H9 (cell line): ENCODE results near the gene CYBA. TPM values are rescaled to one million over a fixed set of nuclear protein-coding genes. Genes with fewer than 3 reads are reported as not detected.

Experiments
- DNase-seq: peaks from one replicate; pipeline ENCODE4 v3.0.0-alpha.2; 2017
- H2AFZ ChIP-seq: one replicate; pipeline ENCODE4 v1.6.1; 2013; ENCODE audit warnings: mild to moderate bottlenecking, low read length, control low read depth, moderate library complexity
- H2AK5ac ChIP-seq: 2 replicates; pipeline ENCODE4 v1.6.1; 2013; ENCODE audit warnings: low read length, control low read depth, mixed read lengths; ENCODE audit not compliant: insufficient read length
- H2BK120ac ChIP-seq: one replicate; pipeline ENCODE4 v1.6.1; 2013; ENCODE audit warnings: low read depth, mild to moderate bottlenecking, low read length, control low read depth, inconsistent platforms; ENCODE audit not compliant: poor library complexity, severe bottlenecking
- H2BK12ac ChIP-seq: 2 replicates; pipeline ENCODE4 v1.6.1; 2013; ENCODE audit warnings: low read length, control low read depth, mixed read lengths, low read depth; ENCODE audit not compliant: insufficient read length
- H2BK15ac ChIP-seq: 2 replicates; pipeline ENCODE4 v1.6.1; 2013; ENCODE audit warnings: low read depth, low read length, control low read depth
- H2BK20ac ChIP-seq: one replicate; pipeline ENCODE4 v1.6.1; 2013; ENCODE audit warnings: low read depth, mild to moderate bottlenecking, low read length, control low read depth, inconsistent platforms; ENCODE audit not compliant: poor library complexity, severe bottlenecking
- H2BK5ac ChIP-seq: 2 replicates; pipeline ENCODE4 v1.6.1; 2013; ENCODE audit warnings: low read length, control low read depth, mixed read lengths; ENCODE audit not compliant: insufficient read length
- H3K14ac ChIP-seq: 2 replicates; pipeline ENCODE4 v1.6.1; 2013; ENCODE audit warnings: low read length, control low read depth; ENCODE audit not compliant: insufficient read depth
- H3K18ac ChIP-seq: 2 replicates; pipeline ENCODE4 v1.6.1; 2013; ENCODE audit warnings: low read depth, mild to moderate bottlenecking, mixed read lengths, low read length, control low read depth; ENCODE audit not compliant: insufficient read length
- H3K23ac ChIP-seq: 2 replicates; pipeline ENCODE4 v1.6.1; 2013; ENCODE audit warnings: low read length, control low read depth, mixed read lengths, low read depth; ENCODE audit not compliant: insufficient read length
- H3K23me2 ChIP-seq: 2 replicates; pipeline ENCODE4 v1.6.1; 2013; ENCODE audit warnings: low read depth, mild to moderate bottlenecking, mixed read lengths, low read length, control low read depth; ENCODE audit not compliant: insufficient read length, poor library complexity, severe bottlenecking
- H3K27ac ChIP-seq: 2 replicates; pipeline ENCODE4 v1.5.1; 2013; ENCODE audit warnings: low read length, control low read depth, mixed read lengths, low read depth; ENCODE audit not compliant: insufficient read length
- H3K27me3 ChIP-seq: 2 replicates; pipeline ENCODE4 v1.6.1; 2013; ENCODE audit warnings: low read length, control low read depth, inconsistent platforms; ENCODE audit not compliant: insufficient read depth
- H3K4ac ChIP-seq: 2 replicates; pipeline ENCODE4 v1.6.1; 2013; ENCODE audit warnings: low read depth, mild to moderate bottlenecking, control low read depth, inconsistent platforms, low read length, moderate library complexity
- H3K4me1 ChIP-seq: 2 replicates; pipeline ENCODE4 v1.6.1; 2013; ENCODE audit warnings: low read length, control low read depth, inconsistent platforms; ENCODE audit not compliant: insufficient read depth
- H3K4me2 ChIP-seq: 2 replicates; pipeline ENCODE4 v1.6.1; 2013; ENCODE audit warnings: low read length, control low read depth, mixed read lengths; ENCODE audit not compliant: insufficient read length, insufficient read depth
- H3K56ac ChIP-seq: 2 replicates; pipeline ENCODE4 v1.6.1; 2013; ENCODE audit warnings: low read depth, mild to moderate bottlenecking, mixed read lengths, low read length, control low read depth; ENCODE audit not compliant: insufficient read length
- H3K79me1 ChIP-seq: 2 replicates; pipeline ENCODE4 v1.6.1; 2013; ENCODE audit warnings: low read depth, mild to moderate bottlenecking, moderate library complexity, low read length, control low read depth, inconsistent platforms; ENCODE audit not compliant: insufficient read depth, poor library complexity, severe bottlenecking
- H3K79me2 ChIP-seq: 2 replicates; pipeline ENCODE4 v1.6.1; 2013; ENCODE audit warnings: low read length, control low read depth, inconsistent platforms; ENCODE audit not compliant: insufficient read depth
- H3K9ac ChIP-seq: 2 replicates; pipeline ENCODE4 v1.6.1; 2013; ENCODE audit warnings: low read length, control low read depth, mixed read lengths; ENCODE audit not compliant: insufficient read length; ENCODE audit errors: extremely low read depth
- H3K9me3 ChIP-seq: one replicate; pipeline ENCODE4 v1.6.1; 2013; ENCODE audit warnings: low read depth, low read length, inconsistent platforms; ENCODE audit not compliant: control insufficient read depth
- H3T11ph ChIP-seq: one replicate; pipeline ENCODE4 v1.6.1; 2013; ENCODE audit warnings: mild to moderate bottlenecking, low read length, control low read depth, inconsistent platforms
- H4K20me1 ChIP-seq: one replicate; pipeline ENCODE4 v1.6.1; 2013; ENCODE audit not compliant: control insufficient read depth, insufficient read length, insufficient read depth
- H4K5ac ChIP-seq: 2 replicates; pipeline ENCODE4 v1.6.1; 2013; ENCODE audit warnings: low read depth, mild to moderate bottlenecking, mixed read lengths, low read length, control low read depth; ENCODE audit not compliant: insufficient read length
- H4K8ac ChIP-seq: replicated peaks from 2 replicates; pipeline ENCODE4 v1.6.1; 2013; ENCODE audit warnings: low read length, control low read depth, mixed read lengths, low read depth; ENCODE audit not compliant: insufficient read length
- H4K91ac ChIP-seq: 2 replicates; pipeline ENCODE4 v1.6.1; 2013; ENCODE audit warnings: low read depth, mild to moderate bottlenecking, moderate library complexity, mixed read lengths, low read length, control low read depth; ENCODE audit not compliant: insufficient read length
- H3K27ac Mint-ChIP-seq, 3 experiments: 2 replicates in 2 of 3; 3 replicates in 1 of 3; pipeline ENCODE4 v1.8.0; 2020 to 2021; ENCODE audit warnings: mixed read lengths in 3 of 3, mild to moderate bottlenecking in 1 of 3, moderate library complexity in 1 of 3
- H3K27me3 Mint-ChIP-seq: 2 replicates; pipeline ENCODE4 v1.8.0; 2021; ENCODE audit warnings: low read depth, mild to moderate bottlenecking, moderate library complexity, mixed read lengths
- H3K36me3 Mint-ChIP-seq, 3 experiments: 2 replicates in 2 of 3; 3 replicates in 1 of 3; pipeline ENCODE4 v1.8.0; 2020 to 2021; ENCODE audit warnings: low read depth in 3 of 3, mixed read lengths in 3 of 3; ENCODE audit not compliant: insufficient read depth in 1 of 3
- H3K4me1 Mint-ChIP-seq, 2 experiments: 2 replicates each; pipeline ENCODE4 v1.8.0; 2020; ENCODE audit warnings: mixed read lengths in 2 of 2
- H3K4me3 Mint-ChIP-seq, 2 experiments: 2 replicates in 1 of 2; 3 replicates in 1 of 2; pipeline ENCODE4 v1.8.0; 2020 to 2021; ENCODE audit warnings: mild to moderate bottlenecking in 2 of 2, mixed read lengths in 2 of 2, moderate library complexity in 1 of 2
- H3K9me3 Mint-ChIP-seq, 2 experiments: 2 replicates in 1 of 2; 3 replicates in 1 of 2; pipeline ENCODE4 v1.8.0; 2020; ENCODE audit warnings: mild to moderate bottlenecking in 2 of 2, mixed read lengths in 2 of 2, moderate library complexity in 1 of 2
- CTCF ChIP-seq: fragments of 200-600 bp; sonication (generic); conservative IDR thresholded peaks from 3 replicates; pipeline ENCODE4 v1.8.0; 2021; ENCODE audit warnings: antibody characterized with exemption, mild to moderate bottlenecking
- WGBS: extraction: QIAGEN DNeasy Blood & Tissue Kit; methylation state at CpG from one replicate; pipeline ENCODE4 v1.1.7; 2013; ENCODE audit warnings: missing lambda C conversion rate, low lambda C conversion rate, mixed read lengths; ENCODE audit not compliant: insufficient read length; ENCODE audit errors: extremely low coverage; 5-methylcytosine and 5-hydroxymethylcytosine counted together
- total RNA-seq: library from RNA; stranded (reverse); gene quantifications from 2 replicates; pipeline ENCODE4 v1.2.1, GENCODE V29; 2021

The CYBA gene
- total RNA-seq, 1 experiment from 2014 or later = 153 TPM

- no peak overlapping the region for H4K8ac ChIP-seq
- H2BK120ac ChIP-seq = no peak overlapping the region
- no peaks in the 10 kb centered on the region for H3K4me1 ChIP-seq
- no peak overlapping the region for H2AK5ac ChIP-seq
- no peaks in the 10 kb centered on the region for H3K79me2 ChIP-seq
- H3K36me3 Mint-ChIP-seq = peaks cover 2 to 15% (median 14%) of the 10 kb centered on the region in 3 experiments; a peak in 5 of 7 replicates
- H3T11ph ChIP-seq = no peak overlapping the region
- no peak overlapping the region for H3K23ac ChIP-seq
- H2BK12ac ChIP-seq = no peak overlapping the region
- no peak overlapping the region for H3K56ac ChIP-seq
- H3K9me3 Mint-ChIP-seq = no peaks in the 10 kb centered on the region
- no CpG with 5 or more reads among the region's 16 CpGs for WGBS
- H3K18ac ChIP-seq = no peak overlapping the region
- no peaks in the 10 kb centered on the region for H4K20me1 ChIP-seq
- H3K14ac ChIP-seq = no peak overlapping the region
- H3K4me1 Mint-ChIP-seq = peaks cover under 1 to 4% of the 10 kb centered on the region in 2 experiments; a peak in 2 of 4 replicates
- no peak overlapping the region for H4K91ac ChIP-seq
- no peak for TF ChIP-seq CTCF
- no peak overlapping the region for H3K4ac ChIP-seq
- peaks cover 3% of the 10 kb centered on the region for H3K23me2 ChIP-seq
- H2BK5ac ChIP-seq = no peak overlapping the region
- no peak overlapping the region for H4K5ac ChIP-seq
- H3K27me3 Mint-ChIP-seq = no peaks in the 10 kb centered on the region
- DNase-seq = no peak
- H3K79me1 ChIP-seq = peaks cover 4% of the 10 kb centered on the region
- no peak overlapping the region for H3K27ac Mint-ChIP-seq
- no peak overlapping the region for H2BK20ac ChIP-seq
- no peak overlapping the region for H3K4me3 Mint-ChIP-seq
- no peak overlapping the region for H3K4me2 ChIP-seq
- no peaks in the 10 kb centered on the region for H3K27me3 ChIP-seq
- H3K9ac ChIP-seq = no peak overlapping the region
- H3K27ac ChIP-seq = no peak overlapping the region
- H2BK15ac ChIP-seq = no peak overlapping the region
- H2AFZ ChIP-seq = no peak overlapping the region
- H3K9me3 ChIP-seq = no peaks in the 10 kb centered on the region
Observed at GRCh38 chr16:88699180-88699579, 48.3 kb upstream of the CYBA start.
